SK-N-SH treated with all-trans-retinoic acid at 6 μM for 48 hours (cell line): ENCODE results near the gene PDCD1LG2.

ENCODE experiments used
- ATAC-seq: fragments of 200-7000 bp; cut with Tn5 transposase; 3 replicates; pipeline ENCODE4 v1.9.1; 2020; ENCODE audit warnings: mild to moderate bottlenecking, moderate library complexity
- ARNTL ChIP-seq: fragments of 450-650 bp; formaldehyde crosslinking; IDR thresholded peaks from 2 replicates; pipeline ENCODE4 v1.5.0; 2020; ENCODE audit warnings: low read depth, mild to moderate bottlenecking, moderate library complexity, borderline replicate concordance
- BACH2 ChIP-seq: fragments of 250-450 bp; sonication (Bioruptor Pico); IDR thresholded peaks from 2 replicates; pipeline ENCODE4 v1.9.0; 2021; ENCODE audit warnings: mild to moderate bottlenecking, borderline replicate concordance
- CSRNP3 ChIP-seq: fragments of 250-450 bp; sonication (Bioruptor Pico); IDR thresholded peaks from 2 replicates; pipeline ENCODE4 v1.5.1; 2021; ENCODE audit warnings: mild to moderate bottlenecking, moderate library complexity
- ESRRG ChIP-seq: fragments of 250-450 bp; sonication (Bioruptor Pico); IDR thresholded peaks from 2 replicates; pipeline ENCODE4 v1.6.1; 2021; ENCODE audit warnings: mild to moderate bottlenecking
- GLIS3 ChIP-seq: fragments of 250-450 bp; sonication (Bioruptor Pico); IDR thresholded peaks from 2 replicates; pipeline ENCODE4 v1.5.0; 2020; ENCODE audit warnings: mild to moderate bottlenecking, moderate library complexity
- ISL1 ChIP-seq: fragments of 250-450 bp; sonication (Bioruptor Pico); IDR thresholded peaks from 2 replicates; pipeline ENCODE4 v2.1.2; 2022; ENCODE audit warnings: mild to moderate bottlenecking, moderate library complexity
- OSR1 ChIP-seq: fragments of 250-450 bp; sonication (Bioruptor Pico); IDR thresholded peaks from 2 replicates; pipeline ENCODE4 v1.8.0; 2022; ENCODE audit warnings: moderate library complexity, mild to moderate bottlenecking, inconsistent platforms
- PATZ1 ChIP-seq: fragments of 250-450 bp; sonication (Bioruptor Pico); IDR thresholded peaks from 2 replicates; pipeline ENCODE4 v1.8.0; 2020; ENCODE audit warnings: mild to moderate bottlenecking, moderate library complexity, borderline replicate concordance
- POU6F1 ChIP-seq: fragments of 250-450 bp; sonication (Bioruptor Pico); IDR thresholded peaks from 2 replicates; pipeline ENCODE4 v1.8.0; 2021; ENCODE audit warnings: low read depth, mild to moderate bottlenecking, moderate library complexity, borderline replicate concordance
- PPARA ChIP-seq: fragments of 250-450 bp; sonication (Bioruptor Pico); IDR thresholded peaks from 2 replicates; pipeline ENCODE4 v1.5.0; 2020; ENCODE audit warnings: mild to moderate bottlenecking, borderline replicate concordance
- RARB ChIP-seq: fragments of 250-450 bp; sonication (Bioruptor Pico); IDR thresholded peaks from 2 replicates; pipeline ENCODE4 v1.8.0; 2021; ENCODE audit warnings: mild to moderate bottlenecking, moderate library complexity
- SNAI2 ChIP-seq: fragments of 250-450 bp; sonication (Bioruptor Pico); IDR thresholded peaks from 2 replicates; pipeline ENCODE4 v1.5.0; 2020; ENCODE audit warnings: mild to moderate bottlenecking, moderate library complexity
- TOX ChIP-seq: fragments of 250-450 bp; sonication (Bioruptor Pico); IDR thresholded peaks from 2 replicates; pipeline ENCODE4 v1.8.0; 2021; ENCODE audit warnings: mild to moderate bottlenecking, moderate library complexity, borderline replicate concordance
- TSHZ2 ChIP-seq: fragments of 250-450 bp; sonication (Bioruptor Pico); IDR thresholded peaks from 2 replicates; pipeline ENCODE4 v1.5.0; 2020; ENCODE audit warnings: mild to moderate bottlenecking, moderate library complexity
- ZC3H10 ChIP-seq: fragments of 250-450 bp; sonication (Bioruptor Pico); IDR thresholded peaks from 2 replicates; pipeline ENCODE4 v1.5.1; 2021; ENCODE audit warnings: mild to moderate bottlenecking, moderate library complexity
- ZFP3 ChIP-seq: fragments of 250-450 bp; sonication (Bioruptor Pico); IDR thresholded peaks from 2 replicates; pipeline ENCODE4 v1.5.0; 2020; ENCODE audit warnings: mild to moderate bottlenecking, moderate library complexity
- ZFP30 ChIP-seq: fragments of 450-650 bp; formaldehyde crosslinking; IDR thresholded peaks from 2 replicates; pipeline ENCODE4 v1.5.0; 2022; ENCODE audit warnings: mild to moderate bottlenecking, moderate library complexity
- ZNF565 ChIP-seq: fragments of 450-650 bp; formaldehyde crosslinking; conservative IDR thresholded peaks from 2 replicates; pipeline ENCODE4 v1.5.0; 2020; ENCODE audit warnings: low read depth, mild to moderate bottlenecking, moderate library complexity
- ZNF8 ChIP-seq: fragments of 450-650 bp; formaldehyde crosslinking; IDR thresholded peaks from 2 replicates; pipeline ENCODE4 v1.5.0; 2020; ENCODE audit warnings: mild to moderate bottlenecking, moderate library complexity

Gene PDCD1LG2

GRCh38 chr9:5571629-5572232, 61.4 kb downstream of the PDCD1LG2 start:
- TF ChIP-seq PATZ1 (CRISPR knock-in tag) = no peak
- no peak for TF ChIP-seq ZC3H10 (CRISPR knock-in tag)
- no peak for TF ChIP-seq OSR1 (CRISPR knock-in tag)
- TF ChIP-seq BACH2 (CRISPR knock-in tag) = no peak
- no peak for TF ChIP-seq TOX (CRISPR knock-in tag)
- TF ChIP-seq SNAI2 (CRISPR knock-in tag) = no peak
- ATAC-seq = no peak

- ATAC-seq = no peak
- TF ChIP-seq ZNF8 (CRISPR knock-in tag) (no peak), POU6F1 (CRISPR knock-in tag) (no peak), ZC3H10 (CRISPR knock-in tag) (no peak), PATZ1 (CRISPR knock-in tag) (no peak), PPARA (CRISPR knock-in tag) (no peak), ISL1 (CRISPR knock-in tag) (no peak)
Measured at GRCh38 chr9:5574097-5574496, 63.8 kb downstream of the PDCD1LG2 start.

- TF ChIP-seq SNAI2 (CRISPR knock-in tag) (no peak), ZNF565 (no peak), ZC3H10 (CRISPR knock-in tag) (no peak), ISL1 (CRISPR knock-in tag) (no peak), POU6F1 (CRISPR knock-in tag) (no peak), PATZ1 (CRISPR knock-in tag) (no peak), RARB (no peak), BACH2 (CRISPR knock-in tag) (no peak), CSRNP3 (CRISPR knock-in tag) (no peak)
- TF ChIP-seq, all 23 proteins: peak for 0
- no peak for ATAC-seq
Measured at GRCh38 chr9:5575000-5575399, 64.7 kb downstream of the PDCD1LG2 start.

GRCh38 chr9:5577225-5577624, 66.9 kb downstream of the PDCD1LG2 start:
- no peak for ATAC-seq
- TF ChIP-seq ZC3H10 (CRISPR knock-in tag) = no peak
- no peak for TF ChIP-seq TOX (CRISPR knock-in tag)
- TF ChIP-seq RARB = no peak
- no peak for TF ChIP-seq GLIS3
- no peak for TF ChIP-seq ESRRG (CRISPR knock-in tag)
- TF ChIP-seq ZFP3 (CRISPR knock-in tag) = no peak
- no peak for TF ChIP-seq ZFP30 (CRISPR knock-in tag)
- no peak for TF ChIP-seq SNAI2 (CRISPR knock-in tag)
- no peak for TF ChIP-seq ARNTL (CRISPR knock-in tag)
- TF ChIP-seq ZNF8 (CRISPR knock-in tag) = no peak
- TF ChIP-seq PATZ1 (CRISPR knock-in tag) = no peak
- TF ChIP-seq TSHZ2 = no peak
- no peak for TF ChIP-seq ISL1 (CRISPR knock-in tag)
